Cardiac fibroblast (primary cell): ENCODE data around the gene NTRK3.

ENCODE experiments used
- DNase-seq, 2 donors: peaks; one replicate each; pipeline versions ENCODE4 v3.0.0 to v3.0.0-alpha.2; 2010; ENCODE audit warnings: low read depth in 2 of 2
- H3K4me3 ChIP-seq, 2 donors: replicated peaks in 1 of 2; 1 replicate in 1 of 2; 2 replicates in 1 of 2; pipeline ENCODE4 v1.5.1; 2011; ENCODE audit warnings: low read depth in 2 of 2, low read length in 2 of 2, mild to moderate bottlenecking in 2 of 2, moderate library complexity in 1 of 2
- TF ChIP-seq, protein P1 (sequence below): IDR thresholded peaks from one replicate; pipeline ENCODE4 v1.5.1; 2011; ENCODE audit warnings: low read depth, mild to moderate bottlenecking, low read length, inconsistent platforms

The NTRK3 gene

DNA sequence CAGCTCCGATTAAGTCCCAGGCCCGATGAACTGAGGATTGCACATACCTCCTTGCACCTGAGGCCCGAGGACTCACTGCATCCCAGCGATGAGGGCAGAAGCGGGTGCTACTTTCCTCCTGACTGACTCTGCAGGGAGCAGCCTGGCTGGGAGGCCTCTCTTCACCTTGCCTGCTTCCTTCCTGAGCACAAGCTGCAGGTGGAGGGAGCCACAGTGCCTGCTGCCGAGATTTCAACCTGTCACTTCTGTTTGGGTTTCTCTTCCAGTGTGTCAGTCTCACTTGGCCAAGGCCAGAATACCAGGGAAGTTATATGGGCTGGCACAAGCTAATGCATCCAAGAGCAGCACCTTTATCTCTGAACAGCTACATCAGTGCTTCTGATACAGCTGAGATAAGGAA is 185.4 kb downstream of the NTRK3 start:
- TF ChIP-seq, protein P1, sequence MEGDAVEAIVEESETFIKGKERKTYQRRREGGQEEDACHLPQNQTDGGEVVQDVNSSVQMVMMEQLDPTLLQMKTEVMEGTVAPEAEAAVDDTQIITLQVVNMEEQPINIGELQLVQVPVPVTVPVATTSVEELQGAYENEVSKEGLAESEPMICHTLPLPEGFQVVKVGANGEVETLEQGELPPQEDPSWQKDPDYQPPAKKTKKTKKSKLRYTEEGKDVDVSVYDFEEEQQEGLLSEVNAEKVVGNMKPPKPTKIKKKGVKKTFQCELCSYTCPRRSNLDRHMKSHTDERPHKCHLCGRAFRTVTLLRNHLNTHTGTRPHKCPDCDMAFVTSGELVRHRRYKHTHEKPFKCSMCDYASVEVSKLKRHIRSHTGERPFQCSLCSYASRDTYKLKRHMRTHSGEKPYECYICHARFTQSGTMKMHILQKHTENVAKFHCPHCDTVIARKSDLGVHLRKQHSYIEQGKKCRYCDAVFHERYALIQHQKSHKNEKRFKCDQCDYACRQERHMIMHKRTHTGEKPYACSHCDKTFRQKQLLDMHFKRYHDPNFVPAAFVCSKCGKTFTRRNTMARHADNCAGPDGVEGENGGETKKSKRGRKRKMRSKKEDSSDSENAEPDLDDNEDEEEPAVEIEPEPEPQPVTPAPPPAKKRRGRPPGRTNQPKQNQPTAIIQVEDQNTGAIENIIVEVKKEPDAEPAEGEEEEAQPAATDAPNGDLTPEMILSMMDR, result no peak
- no peak for DNase-seq

DNA sequence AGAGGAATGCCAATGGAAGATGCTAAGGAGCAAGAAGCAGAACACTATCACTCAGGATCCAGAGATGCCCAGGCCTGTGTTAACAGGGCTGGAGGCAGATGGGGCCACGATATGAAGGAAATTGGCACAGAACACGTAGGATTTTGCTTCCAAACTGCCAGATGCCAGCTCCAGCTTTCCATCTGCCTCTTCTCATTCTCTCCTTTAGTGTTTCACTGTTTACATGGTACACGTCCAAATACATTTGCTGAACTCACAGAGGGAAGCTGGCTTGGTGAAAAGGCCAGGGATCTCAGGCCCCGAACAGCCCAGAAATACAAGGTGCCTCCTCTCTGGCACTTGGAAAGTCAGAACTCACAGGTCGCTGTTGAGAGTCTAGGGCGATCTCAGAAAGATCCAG is 187.0 kb downstream of the NTRK3 start:
- TF ChIP-seq, protein P1, result no peak
- DNase-seq, result no peak
- no peak overlapping the region for H3K4me3 ChIP-seq

More for the DNA sequence above, 185.4 kb downstream of the NTRK3 start:
- H3K4me3 ChIP-seq, result no peak overlapping the region

DNA sequence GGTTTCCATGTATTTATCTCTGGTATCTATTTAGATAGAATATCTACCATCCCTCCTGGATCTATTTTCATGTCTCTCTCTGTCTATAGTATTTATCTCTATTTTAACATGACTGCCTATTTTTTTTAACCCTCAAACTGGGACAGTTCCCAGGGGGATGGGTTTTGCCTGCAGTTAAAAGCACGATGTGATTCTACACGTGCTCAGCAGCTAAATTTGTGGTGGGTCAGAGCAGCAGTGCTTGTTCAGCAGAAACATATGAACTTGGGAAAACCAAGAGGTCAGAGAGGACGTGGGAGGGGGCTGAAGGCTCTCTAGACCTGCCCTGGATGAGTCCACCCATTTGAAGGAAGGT is 189.2 kb downstream of the NTRK3 start:
- DNase-seq, result no peak
- H3K4me3 ChIP-seq, result no peak overlapping the region
- TF ChIP-seq, protein P1, result no peak

DNA sequence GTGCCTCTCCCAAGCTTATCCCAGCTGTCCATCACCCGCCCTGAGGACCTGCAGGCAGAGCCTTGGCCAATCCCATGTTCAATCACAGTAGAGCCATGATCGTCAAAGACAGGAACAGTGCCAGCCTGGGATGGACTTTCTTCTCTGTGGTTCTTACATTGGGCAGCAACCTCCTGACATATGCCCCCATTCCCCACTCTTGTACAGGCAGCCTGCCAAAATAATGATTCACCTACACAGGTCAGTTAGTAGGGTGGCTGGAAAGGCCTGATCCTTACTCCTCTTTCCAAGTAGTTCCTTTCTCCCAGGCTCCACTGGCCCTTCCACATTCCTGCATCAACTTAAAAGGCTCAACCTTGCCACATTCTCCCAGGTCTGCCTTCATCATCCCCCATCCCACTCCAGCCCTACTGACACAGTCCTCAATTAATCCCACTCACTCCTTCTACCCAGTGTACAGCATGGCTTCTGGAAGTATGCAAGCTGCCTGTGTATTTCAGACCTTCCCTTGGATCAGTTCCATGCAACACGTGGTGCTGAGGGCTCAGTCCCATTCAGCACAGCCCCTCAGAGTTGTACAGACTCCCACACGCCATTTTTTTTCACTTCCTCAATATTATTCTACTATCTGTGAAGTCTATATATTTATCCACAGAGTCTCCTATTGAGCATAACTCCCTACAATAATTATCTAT is 189.8 kb downstream of the NTRK3 start:
- DNase-seq, result no peak
- TF ChIP-seq, protein P1, result no peak
- H3K4me3 ChIP-seq, result no peak overlapping the region

DNA sequence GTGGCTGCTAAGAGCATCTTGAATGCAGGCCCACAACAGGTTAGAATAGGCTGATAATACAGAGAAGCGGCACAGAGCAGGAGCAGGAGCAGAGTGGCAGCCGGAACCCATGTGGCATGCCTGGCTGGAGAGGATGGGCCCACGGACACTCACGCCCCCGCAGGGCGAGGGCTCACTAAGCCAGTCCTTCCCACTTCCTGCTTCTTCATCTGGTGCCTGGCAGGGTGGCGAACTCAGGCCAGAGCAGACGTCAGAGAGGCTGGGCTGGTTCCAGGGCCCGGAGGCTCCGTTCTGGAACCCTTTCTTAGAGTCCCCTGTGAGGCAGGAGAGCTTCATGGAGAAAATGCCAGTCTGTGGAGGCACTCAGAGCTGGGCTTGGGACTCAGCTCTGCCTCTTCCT is 195.1 kb downstream of the NTRK3 start:
- no peak overlapping the region for H3K4me3 ChIP-seq
- TF ChIP-seq, protein P1, result no peak
- DNase-seq, result no peak

DNA sequence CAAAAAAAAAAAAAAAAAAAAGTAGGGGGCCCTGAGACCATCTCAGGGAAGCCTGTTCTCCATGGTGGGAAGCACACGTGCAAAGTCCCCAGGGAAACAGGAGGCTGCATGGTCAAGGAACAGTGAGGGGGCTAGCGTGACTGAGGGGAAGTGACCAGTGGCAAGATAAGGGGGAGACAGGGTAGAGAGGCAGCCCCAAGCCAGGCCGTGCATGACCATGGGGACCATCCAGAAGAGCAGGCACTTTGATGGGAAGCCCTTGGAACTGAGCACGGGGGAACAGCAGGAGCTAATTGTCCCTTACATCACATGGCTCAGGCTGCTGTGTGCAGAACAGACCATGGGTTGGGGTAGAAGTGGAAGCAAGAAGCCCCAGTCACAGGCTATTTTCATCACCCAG is 196.2 kb downstream of the NTRK3 start:
- no peak for DNase-seq
- TF ChIP-seq, protein P1, result no peak
- no peak overlapping the region for H3K4me3 ChIP-seq

DNA sequence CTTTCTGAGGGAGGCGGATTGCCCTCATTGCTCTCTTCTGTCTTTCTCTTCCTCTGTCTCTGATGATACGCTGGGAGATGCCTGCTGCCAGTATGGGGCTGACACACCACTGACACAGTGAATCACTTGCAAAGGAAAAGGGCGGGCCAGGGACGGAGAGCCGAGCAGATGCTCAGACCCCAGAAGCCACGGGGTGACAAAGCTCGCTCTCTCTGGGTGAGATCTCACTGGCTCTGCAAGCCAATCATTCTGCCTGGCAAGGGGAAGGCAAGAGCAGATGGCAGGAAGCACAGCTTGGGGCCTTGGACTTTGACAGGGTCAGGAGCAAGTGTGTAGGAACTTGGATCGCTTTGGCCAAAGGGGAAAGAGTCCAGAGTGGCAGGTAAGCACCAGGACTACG is 198.7 kb downstream of the NTRK3 start:
- no peak overlapping the region for H3K4me3 ChIP-seq
- TF ChIP-seq, protein P1, result no peak
- no peak for DNase-seq
